Measurements from ENCODE around the gene SCFD2. TPM values are rescaled to one million over a fixed set of nuclear protein-coding genes. Genes with fewer than 3 reads are reported as not detected.

SCFD2 gene
- total RNA-seq, 4 donors from 2014 or later, result 8.9 to 16.0 (median 14.8) TPM

DNA sequence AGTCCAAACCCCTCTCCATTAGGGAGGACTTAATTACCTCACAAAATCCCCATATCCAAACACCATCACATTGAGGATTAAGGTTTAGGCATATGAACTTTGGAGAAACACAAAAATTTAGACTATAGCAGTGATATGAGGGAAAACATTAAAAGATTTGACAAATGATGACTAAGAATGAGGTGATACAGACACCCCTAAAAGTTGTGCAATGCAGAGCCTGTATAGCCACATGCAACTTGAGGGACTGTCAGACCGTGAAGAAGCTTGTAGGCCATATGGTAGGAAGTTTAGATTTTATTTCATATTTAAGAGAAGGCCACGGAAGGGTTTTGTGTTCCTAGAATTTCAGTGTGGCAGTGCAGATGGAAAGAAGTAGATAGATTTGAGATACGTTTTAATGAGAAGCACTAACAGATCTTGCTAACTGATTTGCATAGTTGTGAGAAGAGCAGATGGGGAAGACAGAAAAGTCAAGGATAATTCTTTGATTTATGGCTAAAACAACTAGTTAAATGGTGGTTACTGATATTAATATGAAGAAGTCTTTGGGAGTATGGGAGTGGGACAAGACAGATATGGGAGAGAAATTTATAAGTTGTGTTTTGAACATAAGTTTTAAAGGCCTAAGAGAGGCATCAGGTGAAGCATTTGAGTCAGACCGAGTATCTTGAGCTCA is 6.1 kb upstream of the SCFD2 start:
- intact Hi-C loops (cut with DNase I; ENCODE audit: low total_unique reads) (loop anchor here (10.0 kb wide), 1 partner anchor 533 kb away; no protein-coding TSS in a partner anchor), in situ Hi-C loops (cut with MboI; ENCODE audit: low sequenced_read_pairs in 4 of 4) (loop anchor here in 1 of 4 donors (25.0 kb wide), 2 partner anchors 360 to 865 kb away; partner anchors contain the start of gene PDGFRA)
- Histone ChIP-seq H3K27ac (no peak overlapping the region), H3K9me3 (no peaks in the 10 kb centered on the region), H3K27me3 (peaks cover 6 to 20% (median 8%) of the 10 kb centered on the region in 3 donors), H3K4me1 (no peaks in the 10 kb centered on the region), H3K36me3 (no peaks in the 10 kb centered on the region), H3K4me3 (no peak overlapping the region)
- TF ChIP-seq POLR2A (IDR thresholded peaks at IDR 0.05) (no peak), CTCF (IDR thresholded peaks at IDR 0.05 in 4 of 5, conservative IDR thresholded peaks at IDR 0.05 in 1 of 5) (no peak)
- DNase-seq (no peak), ATAC-seq (no peak)

- ATAC-seq (no peak), DNase-seq (no peak)
- TF ChIP-seq CTCF (IDR thresholded peaks at IDR 0.05 in 4 of 5, conservative IDR thresholded peaks at IDR 0.05 in 1 of 5) (no peak), POLR2A (IDR thresholded peaks at IDR 0.05) (no peak)
- Histone ChIP-seq H3K4me3 (no peak overlapping the region), H3K27ac (no peak overlapping the region), H3K27me3 (peaks cover 6 to 20% (median 8%) of the 10 kb centered on the region in 3 donors), H3K36me3 (no peaks in the 10 kb centered on the region), H3K9me3 (no peaks in the 10 kb centered on the region), H3K4me1 (peaks cover 0 to 5% of the 10 kb centered on the region in 2 donors)
- in situ Hi-C loops (cut with MboI; ENCODE audit: low sequenced_read_pairs in 4 of 4), result loop anchor here in 1 of 4 donors (25.0 kb wide), 2 partner anchors 359 to 866 kb away; partner anchors contain the start of gene PDGFRA
- intact Hi-C loops (cut with DNase I; ENCODE audit: low total_unique reads), result loop anchor here (10.0 kb wide), 1 partner anchor 534 kb away; no protein-coding TSS in a partner anchor
Measured at GRCh38 chr4:53371049-53371448, 5.2 kb upstream of the SCFD2 start.

DNA sequence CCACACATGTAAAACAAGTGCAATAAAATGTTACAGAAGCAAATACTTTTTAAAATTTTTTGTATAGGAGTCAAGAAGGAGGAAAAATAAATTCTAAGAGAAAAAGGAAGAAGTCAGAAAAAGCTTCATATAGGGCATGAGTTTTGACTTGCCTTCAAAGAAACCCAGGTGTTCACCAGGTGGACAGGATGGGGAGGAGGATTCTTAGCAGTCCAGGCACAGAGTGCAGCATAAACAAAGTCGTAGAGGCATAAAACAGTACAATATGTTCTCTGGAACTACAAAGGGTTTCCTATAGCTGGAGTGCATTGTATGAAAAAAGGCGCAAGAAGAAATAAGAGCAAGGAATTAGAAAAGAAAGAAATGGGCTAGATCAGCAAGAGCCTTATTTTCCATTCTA is 1.9 kb upstream of the SCFD2 start:
- in situ Hi-C loops (cut with MboI; ENCODE audit: low sequenced_read_pairs in 4 of 4), result loop anchor here in 1 of 4 donors (25.0 kb wide), 2 partner anchors 355 to 870 kb away; partner anchors contain the start of gene PDGFRA
- Histone ChIP-seq H3K27me3 (peaks cover 6 to 18% (median 8%) of the 10 kb centered on the region in 3 donors), H3K4me3 (no peak overlapping the region), H3K27ac (no peak overlapping the region), H3K4me1 (peaks cover 16 to 23% of the 10 kb centered on the region in 2 donors), H3K36me3 (no peaks in the 10 kb centered on the region), H3K9me3 (no peaks in the 10 kb centered on the region)
- TF ChIP-seq POLR2A (IDR thresholded peaks at IDR 0.05), result no peak
- no peak for TF ChIP-seq CTCF (IDR thresholded peaks at IDR 0.05 in 4 of 5, conservative IDR thresholded peaks at IDR 0.05 in 1 of 5)
- DNase-seq (no peak), ATAC-seq (no peak)
- intact Hi-C loops (cut with DNase I; ENCODE audit: low total_unique reads), result loop anchor here (10.0 kb wide), 2 partner anchors 653 to 1523 kb away; partner anchors contain the start of gene DCUN1D4

GRCh38 chr4:53366301-53366716 is 448 bp upstream of the SCFD2 start:
- Histone ChIP-seq H3K4me1 (peaks cover 16 to 23% of the 10 kb centered on the region in 2 donors), H3K4me3 (peak overlapping the region; percentile 64 to 98 (median 88)), H3K9me3 (no peaks in the 10 kb centered on the region), H3K36me3 (no peaks in the 10 kb centered on the region), H3K27me3 (peaks cover 6 to 16% (median 8%) of the 10 kb centered on the region in 3 donors), H3K27ac (peak overlapping the region; percentile 56 to 78 (median 68))
- intact Hi-C loops (cut with DNase I; ENCODE audit: low total_unique reads), result loop anchor here (1.0 to 10.0 kb wide), 3 partner anchors 11 to 1522 kb away; partner anchors contain the start of genes DCUN1D4 and FIP1L1
- ATAC-seq, result no peak
- in situ Hi-C loops (cut with MboI; ENCODE audit: low sequenced_read_pairs in 4 of 4), result loop anchor here in 1 of 4 donors (25.0 kb wide), 2 partner anchors 354 to 871 kb away; partner anchors contain the start of gene PDGFRA
- no peak for DNase-seq
- TF ChIP-seq POLR2A (IDR thresholded peaks at IDR 0.05), result no peak
- TF ChIP-seq CTCF (IDR thresholded peaks at IDR 0.05 in 4 of 5, conservative IDR thresholded peaks at IDR 0.05 in 1 of 5), result no peak
